IPS-NIHi11 (cell line): ENCODE measurements around the gene CLDND2.
"Not testable (repeated sequence)": the region's sequence is repeated elsewhere in the genome, so short reads cannot be mapped to it uniquely, and the experiment has no call there.

Source experiments
- DNase-seq: peaks from one replicate; pipeline ENCODE4 v3.0.0; 2012; ENCODE audit warnings: mixed read lengths, low spot score

The CLDND2 gene

GRCh38 chr19:51368366-51369282 lies at the start of gene CLDND2:
CLDND2 (minus strand) TSS chr19:51369003; CDS start chr19:51368577, 426 bp downstream.
- DNase-seq: no peak

GRCh38 chr19:51417810-51418157 lies 49.0 kb upstream of the CLDND2 start:
- no peak for DNase-seq

- no peak for DNase-seq
These were observed 48.5 kb upstream of the CLDND2 start, which contains the start of gene SIGLEC10 for GRCh38 chr19:51417107-51417809. SIGLEC10 (minus strand) TSS chr19:51417642; CDS start chr19:51417581, 61 bp downstream.

- DNase-seq: not testable (repeated sequence)
These were observed 47.6 kb upstream of the CLDND2 start for GRCh38 chr19:51416422-51416821.

GRCh38 chr19:51415187-51415586 lies 46.4 kb upstream of the CLDND2 start:
- no peak for DNase-seq

GRCh38 chr19:51410950-51411748 lies 42.3 kb upstream of the CLDND2 start:
- no peak for DNase-seq

GRCh38 chr19:51407511-51408131 lies 38.8 kb upstream of the CLDND2 start:
- peak; percentile 51 for DNase-seq

GRCh38 chr19:51402117-51402516 lies 33.3 kb upstream of the CLDND2 start:
- DNase-seq: no peak

GRCh38 chr19:51399936-51400335 lies 31.1 kb upstream of the CLDND2 start:
- not testable (repeated sequence) for DNase-seq

- no peak for DNase-seq
These were observed 30.4 kb upstream of the CLDND2 start for GRCh38 chr19:51399231-51399630.

GRCh38 chr19:51398096-51398704 lies 29.4 kb upstream of the CLDND2 start:
- DNase-seq: peak; percentile 51

- not testable (repeated sequence) for DNase-seq
These were observed 28.6 kb upstream of the CLDND2 start for GRCh38 chr19:51397453-51397852.

- no peak for DNase-seq
These were observed 27.4 kb upstream of the CLDND2 start for GRCh38 chr19:51396175-51396574.

- DNase-seq: peak; percentile 93
These were observed 25.4 kb upstream of the CLDND2 start for GRCh38 chr19:51394050-51394836.

GRCh38 chr19:51392701-51393100 lies 23.9 kb upstream of the CLDND2 start:
- DNase-seq: no peak

GRCh38 chr19:51391073-51391611 lies 22.3 kb upstream of the CLDND2 start:
- no peak for DNase-seq

GRCh38 chr19:51389143-51389542 lies 20.3 kb upstream of the CLDND2 start:
- no peak for DNase-seq

GRCh38 chr19:51387924-51388389 lies 19.2 kb upstream of the CLDND2 start, which contains the start of gene LIM2:
LIM2 (minus strand) TSS chr19:51387974; CDS start chr19:51387443, 531 bp downstream.
- DNase-seq: no peak

- no peak for DNase-seq
These were observed 18.2 kb upstream of the CLDND2 start for GRCh38 chr19:51386882-51387520.
